DOHH2 (cell line): ENCODE measurements around the gene ELL2.

Experiments used
- H3F3A ChIP-seq: fragments of 200-600 bp; sonication (generic), shearing (Covaris generic); 2 replicates; pipeline ENCODE4 v1.6.0; 2016; ENCODE audit warnings: antibody characterized with exemption, mild to moderate bottlenecking; ENCODE audit not compliant: control insufficient read depth, insufficient read depth
- H3K27ac ChIP-seq: fragments of 200-600 bp; sonication (generic); 2 replicates; pipeline ENCODE4 v1.5.1; 2014; ENCODE audit warnings: low read depth, mild to moderate bottlenecking, low read length, moderate library complexity
- H3K27me3 ChIP-seq: fragments of 200-600 bp; sonication (generic); 2 replicates; pipeline ENCODE4 v1.6.1; 2014; ENCODE audit warnings: mild to moderate bottlenecking, low read length, mixed read lengths; ENCODE audit not compliant: control insufficient read depth
- H3K36me3 ChIP-seq: fragments of 200-600 bp; sonication (generic); 2 replicates; pipeline ENCODE4 v1.6.1; 2014; ENCODE audit warnings: mild to moderate bottlenecking, low read length, moderate library complexity, mixed read lengths; ENCODE audit not compliant: control insufficient read depth
- H3K4me1 ChIP-seq: fragments of 200-600 bp; sonication (generic); 2 replicates; pipeline ENCODE4 v1.6.1; 2014; ENCODE audit warnings: mild to moderate bottlenecking, low read length, mixed read lengths; ENCODE audit not compliant: control insufficient read depth
- H3K4me2 ChIP-seq: fragments of 200-600 bp; sonication (generic); 2 replicates; pipeline ENCODE4 v1.6.0; 2014; ENCODE audit warnings: mild to moderate bottlenecking, low read length, moderate library complexity
- H3K4me3 ChIP-seq: fragments of 200-600 bp; sonication (generic); 2 replicates; pipeline ENCODE4 v1.5.1; 2014; ENCODE audit warnings: mild to moderate bottlenecking, low read length, mixed read lengths
- H3K79me2 ChIP-seq: fragments of 200-600 bp; sonication (generic); 2 replicates; pipeline ENCODE4 v1.6.1; 2014; ENCODE audit warnings: mild to moderate bottlenecking, low read length, mixed read lengths; ENCODE audit not compliant: control insufficient read depth
- H3K9me2 ChIP-seq: fragments of 200-600 bp; sonication (generic); replicated peaks from 2 replicates; pipeline ENCODE4 v1.6.1; 2014; ENCODE audit warnings: mild to moderate bottlenecking, low read length, mixed read lengths; ENCODE audit not compliant: control insufficient read depth
- H3K9me3 ChIP-seq: fragments of 200-600 bp; sonication (generic); 2 replicates; pipeline ENCODE4 v1.6.1; 2014; ENCODE audit warnings: antibody characterized with exemption, low read length, mixed read lengths; ENCODE audit not compliant: control insufficient read depth, insufficient read depth
- H4K20me1 ChIP-seq: fragments of 200-600 bp; sonication (generic); 2 replicates; pipeline ENCODE4 v1.6.0; 2014; ENCODE audit warnings: low read depth, mild to moderate bottlenecking, antibody characterized with exemption, low read length, moderate library complexity; ENCODE audit not compliant: control insufficient read depth, insufficient read depth
- CTCF ChIP-seq: fragments of 200-600 bp; sonication (generic); IDR thresholded peaks from one replicate; pipeline ENCODE4 v1.5.1; 2014; ENCODE audit warnings: antibody characterized with exemption, mild to moderate bottlenecking, low read depth, low read length; ENCODE audit not compliant: poor library complexity, severe bottlenecking
- EZH2phosphoT487 ChIP-seq: fragments of 200-600 bp; sonication (generic); IDR thresholded peaks from 2 replicates; pipeline ENCODE4 v1.6.1; 2017; ENCODE audit warnings: borderline replicate concordance, mild to moderate bottlenecking, antibody characterized with exemption, low read length, moderate library complexity, mixed read lengths

Gene ELL2

GRCh38 chr5:95960667-95961616 is 709 bp downstream of the ELL2 start:
- peaks cover 46% of the 10 kb centered on the region for H3K27me3 ChIP-seq
- no peak overlapping the region for H3K27ac ChIP-seq
- no peaks in the 10 kb centered on the region for H3K9me2 ChIP-seq
- H3K36me3 ChIP-seq = no peaks in the 10 kb centered on the region
- no peaks in the 10 kb centered on the region for H3F3A ChIP-seq
- H3K4me1 ChIP-seq = peaks cover 11% of the 10 kb centered on the region
- peak overlapping the region; percentile 79 for H3K4me2 ChIP-seq
- no peaks in the 10 kb centered on the region for H3K9me3 ChIP-seq
- no peaks in the 10 kb centered on the region for H3K79me2 ChIP-seq
- peak overlapping the region; percentile 78 for H3K4me3 ChIP-seq
- H4K20me1 ChIP-seq = no peaks in the 10 kb centered on the region
- TF ChIP-seq CTCF = peak; percentile 64
- no peak for TF ChIP-seq EZH2phosphoT487

GRCh38 chr5:95959888-95960666 is 1.6 kb downstream of the ELL2 start:
- TF ChIP-seq EZH2phosphoT487 (no peak), CTCF (no peak)
- H3K4me2 ChIP-seq = peak overlapping the region; percentile 79
- H3K36me3 ChIP-seq = no peaks in the 10 kb centered on the region
- no peaks in the 10 kb centered on the region for H4K20me1 ChIP-seq
- H3F3A ChIP-seq = no peaks in the 10 kb centered on the region
- peak overlapping the region; percentile 78 for H3K4me3 ChIP-seq
- no peaks in the 10 kb centered on the region for H3K9me2 ChIP-seq
- no peaks in the 10 kb centered on the region for H3K9me3 ChIP-seq
- H3K79me2 ChIP-seq = no peaks in the 10 kb centered on the region
- peaks cover 11% of the 10 kb centered on the region for H3K4me1 ChIP-seq
- H3K27me3 ChIP-seq = peaks cover 46% of the 10 kb centered on the region
- H3K27ac ChIP-seq = no peak overlapping the region

- H3K27me3 ChIP-seq = peaks cover 42% of the 10 kb centered on the region
- no peaks in the 10 kb centered on the region for H4K20me1 ChIP-seq
- H3K4me1 ChIP-seq = peaks cover 11% of the 10 kb centered on the region
- no peaks in the 10 kb centered on the region for H3F3A ChIP-seq
- H3K27ac ChIP-seq = no peak overlapping the region
- no peaks in the 10 kb centered on the region for H3K9me2 ChIP-seq
- no peak overlapping the region for H3K4me3 ChIP-seq
- no peak for TF ChIP-seq CTCF
- TF ChIP-seq EZH2phosphoT487 = no peak
- H3K79me2 ChIP-seq = no peaks in the 10 kb centered on the region
- no peaks in the 10 kb centered on the region for H3K36me3 ChIP-seq
- H3K9me3 ChIP-seq = no peaks in the 10 kb centered on the region
- H3K4me2 ChIP-seq = no peak overlapping the region
Measured at GRCh38 chr5:95959051-95959887, 2.4 kb downstream of the ELL2 start.
